GM18498 (cell line): ENCODE results near the gene EXO1.
"Not testable (repeated sequence)": the region's sequence is repeated elsewhere in the genome, so short reads cannot be mapped to it uniquely, and the experiment has no call there.

Experiments
- ATAC-seq: cut with Tn5 transposase; IDR thresholded peaks from one replicate; pipeline ENCODE4 v1.9.1; 2021; ENCODE audit warnings: mild to moderate bottlenecking, moderate library complexity; ENCODE audit not compliant: unreplicated experiment

Gene EXO1

DNA sequence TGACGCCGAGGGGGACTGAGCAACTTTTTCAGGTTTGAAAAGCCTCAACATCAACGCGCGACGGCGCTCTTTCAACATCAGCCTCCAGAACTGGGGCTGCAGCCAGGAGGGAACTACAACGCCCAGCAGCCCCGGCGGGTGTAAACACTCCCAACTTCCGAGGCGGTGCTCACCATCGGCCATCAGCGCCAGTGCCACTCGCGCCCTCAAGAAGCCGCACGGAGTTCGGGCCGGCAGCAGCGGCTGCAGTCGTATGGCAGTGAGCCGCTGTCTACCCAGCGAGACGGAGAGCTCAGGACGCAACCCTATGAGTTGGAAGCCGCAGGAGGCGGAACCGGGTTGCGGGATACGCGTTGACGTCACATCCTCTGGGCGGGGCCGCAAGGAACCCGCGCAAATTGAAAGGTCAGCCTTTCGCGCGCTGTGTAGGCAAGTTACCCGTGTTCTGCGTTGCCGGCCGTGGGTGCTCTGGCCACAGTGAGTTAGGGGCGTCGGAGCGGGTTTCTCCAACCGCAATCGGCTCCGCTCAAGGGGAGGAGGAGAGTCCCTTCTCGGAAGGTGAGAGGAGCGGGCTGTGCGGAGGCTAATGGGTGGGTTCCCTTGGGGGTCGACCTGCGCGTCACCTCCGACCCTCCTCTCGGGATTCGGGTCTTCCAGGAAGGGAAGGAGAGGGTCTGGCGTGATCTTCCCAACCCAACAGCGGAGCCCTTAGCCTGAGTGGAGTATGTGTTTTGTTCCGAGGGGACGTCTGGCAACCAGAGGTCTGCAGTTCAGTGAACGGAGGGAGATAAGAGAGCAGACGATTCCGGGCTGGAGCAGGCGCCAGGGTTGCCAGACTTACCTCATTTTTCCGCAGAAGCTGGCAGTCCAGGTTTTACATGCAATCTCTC, at the start of gene EXO1:
Gene EXO1 (plus strand): TSS at position 409 of the 890 bp plus-strand sequence. CDS start 2,222 bp downstream, outside the sequence.
- ATAC-seq, result peak; percentile 98

DNA sequence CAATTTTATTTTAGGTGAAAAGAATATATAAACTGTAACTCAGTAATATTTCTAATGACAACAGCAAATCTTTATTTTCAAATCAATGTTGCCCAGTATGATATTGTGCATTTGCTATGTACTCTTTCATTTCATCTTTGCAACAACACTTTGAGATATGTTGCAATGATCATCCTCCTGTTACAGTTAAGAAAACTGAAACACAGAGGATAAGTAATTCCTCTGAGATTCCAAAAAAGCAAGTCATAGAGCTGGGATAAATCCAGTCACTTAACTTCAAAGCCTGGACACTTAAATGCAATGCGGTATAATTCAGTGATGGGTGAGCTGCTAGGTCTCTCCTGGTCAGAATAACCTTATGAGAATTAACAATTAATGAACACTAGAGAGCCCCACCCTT, 48.6 kb upstream of the EXO1 start:
- ATAC-seq, result no peak

DNA sequence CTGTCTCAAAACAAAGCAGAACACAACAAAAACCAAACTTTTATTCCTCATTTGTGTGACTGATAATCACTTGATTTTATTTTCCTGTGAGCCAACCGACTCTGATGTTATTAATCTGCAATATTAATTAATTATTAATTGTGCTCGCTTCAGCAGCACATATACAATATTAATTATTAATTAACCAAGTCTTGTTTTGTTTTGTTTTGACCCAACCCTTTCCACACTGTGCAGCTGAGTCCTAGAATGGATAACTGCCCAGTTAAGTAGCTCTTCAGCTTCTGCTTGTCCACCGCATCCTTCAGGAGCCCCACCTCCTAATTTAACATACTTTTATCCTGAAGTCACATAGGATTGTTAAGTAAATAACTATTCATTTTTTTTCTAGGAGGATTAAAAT, 47.4 kb upstream of the EXO1 start:
- ATAC-seq, result no peak

DNA sequence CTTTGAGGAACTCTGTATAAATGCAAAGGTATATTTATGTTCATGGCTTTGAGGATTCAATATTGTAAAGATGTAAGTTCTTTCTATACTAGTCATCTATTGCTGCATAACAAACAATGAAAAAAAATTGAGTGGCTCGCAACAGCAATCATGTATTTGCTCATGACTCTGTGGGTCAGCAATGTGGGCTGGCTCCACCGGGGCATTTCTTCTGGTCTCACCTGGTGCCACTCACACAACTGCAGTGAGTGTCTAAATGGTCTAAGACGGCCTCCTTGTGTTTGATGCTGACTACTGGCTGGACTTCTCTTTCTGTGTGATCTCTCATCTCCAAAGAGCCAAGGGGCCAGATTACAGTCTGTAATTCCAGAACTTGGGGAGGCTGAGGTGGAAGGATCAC, 45.1 kb upstream of the EXO1 start:
- no peak for ATAC-seq

DNA sequence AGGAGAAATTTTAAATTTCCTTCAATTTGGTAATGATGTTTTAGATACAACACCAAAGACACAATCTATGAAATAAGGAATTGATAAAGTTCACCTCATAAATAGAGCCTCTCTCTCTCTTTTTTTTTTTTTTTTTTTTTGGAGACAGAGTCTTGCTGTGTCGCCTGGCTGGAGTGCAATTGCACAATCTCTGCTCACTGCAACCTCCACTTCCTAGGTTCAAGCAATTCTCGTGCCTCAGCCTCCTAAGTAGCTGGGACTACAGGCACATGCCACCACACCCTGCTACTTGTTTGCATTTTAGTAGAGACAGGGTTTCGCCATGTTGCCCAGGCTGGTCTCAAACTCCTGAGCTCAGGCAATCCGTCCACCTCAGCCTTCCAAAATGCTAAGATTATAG, 43.3 kb upstream of the EXO1 start:
- not testable (repeated sequence) for ATAC-seq

DNA sequence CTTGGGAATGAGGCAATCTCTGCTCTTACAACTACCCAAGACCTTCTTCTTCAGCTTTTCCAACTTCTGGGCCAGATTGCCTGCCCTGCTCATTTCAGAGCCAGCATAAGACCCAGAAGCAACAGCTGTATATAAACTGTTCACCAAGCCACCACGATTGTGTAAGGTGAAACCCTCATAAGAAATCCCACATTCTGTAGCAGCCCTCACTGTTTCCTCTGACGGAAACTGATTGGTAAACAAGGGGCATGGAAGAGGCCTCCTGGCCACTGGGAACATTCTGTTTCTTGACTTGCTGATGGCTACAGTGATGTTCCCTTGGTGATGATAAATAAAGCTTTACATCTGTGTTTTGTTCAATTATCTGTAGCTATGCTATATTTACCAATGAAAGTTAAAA, 39.7 kb upstream of the EXO1 start:
- ATAC-seq, result no peak

DNA sequence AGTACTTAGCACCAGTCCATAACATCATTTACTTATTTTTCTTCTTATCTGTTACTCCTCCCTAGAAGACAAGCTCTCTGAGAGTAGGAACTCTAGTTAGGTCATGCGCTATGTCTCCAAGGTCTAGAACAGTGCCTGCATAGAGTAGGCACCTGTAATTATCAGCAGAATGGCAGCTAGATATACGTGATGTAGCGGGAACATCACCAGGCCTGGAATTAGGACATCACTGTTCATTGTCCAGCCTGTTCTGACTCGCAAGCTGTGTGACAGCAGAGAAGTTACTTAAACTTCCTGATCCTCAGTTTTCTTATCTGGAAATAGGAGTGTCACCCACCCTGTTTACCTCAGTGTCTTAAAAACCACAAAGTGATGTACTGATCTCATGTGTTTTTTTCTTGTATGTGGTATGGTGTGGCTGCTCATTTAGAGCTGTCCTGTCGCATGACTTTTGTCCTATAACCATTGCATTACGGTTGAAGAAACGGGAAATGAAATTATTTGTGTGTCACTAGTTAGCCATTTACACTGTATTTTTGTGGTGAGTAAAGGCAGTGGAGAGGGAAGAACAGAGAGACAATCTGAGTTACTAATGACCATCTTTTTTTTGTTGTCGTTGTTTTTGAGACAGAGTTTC, 37.1 kb upstream of the EXO1 start:
- peak; percentile 85 for ATAC-seq

DNA sequence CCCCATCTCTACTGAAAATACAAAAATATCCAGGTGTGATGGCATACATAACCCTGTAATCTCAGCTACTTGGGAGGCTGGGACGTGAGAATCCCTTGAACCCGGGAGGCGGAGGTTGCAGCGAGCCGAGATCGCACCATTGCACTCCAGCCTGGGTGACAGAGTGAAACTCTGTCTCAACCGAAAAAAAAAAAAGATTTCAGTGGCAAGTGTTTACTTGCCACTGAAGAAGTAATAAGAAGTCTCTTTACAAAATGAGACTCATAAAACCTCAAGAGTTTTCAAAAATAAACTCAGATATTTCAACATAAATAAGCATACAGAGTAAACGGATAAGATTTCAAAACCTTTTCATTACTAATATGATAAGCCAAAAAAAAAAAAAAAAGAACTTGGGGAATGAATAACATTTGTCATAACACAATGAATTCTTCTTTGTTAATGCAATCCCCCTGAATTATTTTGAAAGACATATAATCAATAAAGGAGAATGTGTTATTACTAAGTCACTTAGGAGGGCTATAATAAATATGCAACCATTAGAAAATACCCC, 34.2 kb upstream of the EXO1 start:
- ATAC-seq, result no peak

DNA sequence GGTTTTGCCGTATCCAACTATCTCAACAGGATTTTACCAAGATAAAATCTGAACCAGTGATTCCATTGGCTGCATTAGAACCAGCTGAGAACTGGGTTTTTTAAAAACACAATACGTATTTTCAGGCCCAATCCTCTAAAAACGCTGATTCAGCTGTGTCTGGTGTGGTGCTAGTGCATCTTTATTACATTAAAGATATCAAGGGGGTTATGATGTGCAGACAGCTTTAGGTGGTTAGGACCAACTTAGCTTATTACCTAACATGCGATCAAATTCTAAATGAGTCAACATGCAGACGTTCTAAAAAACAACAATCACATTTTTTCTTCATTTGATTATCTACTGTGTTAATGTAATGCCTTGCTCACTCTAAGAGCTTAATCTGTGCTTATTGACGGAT, 32.0 kb upstream of the EXO1 start:
- no peak for ATAC-seq

DNA sequence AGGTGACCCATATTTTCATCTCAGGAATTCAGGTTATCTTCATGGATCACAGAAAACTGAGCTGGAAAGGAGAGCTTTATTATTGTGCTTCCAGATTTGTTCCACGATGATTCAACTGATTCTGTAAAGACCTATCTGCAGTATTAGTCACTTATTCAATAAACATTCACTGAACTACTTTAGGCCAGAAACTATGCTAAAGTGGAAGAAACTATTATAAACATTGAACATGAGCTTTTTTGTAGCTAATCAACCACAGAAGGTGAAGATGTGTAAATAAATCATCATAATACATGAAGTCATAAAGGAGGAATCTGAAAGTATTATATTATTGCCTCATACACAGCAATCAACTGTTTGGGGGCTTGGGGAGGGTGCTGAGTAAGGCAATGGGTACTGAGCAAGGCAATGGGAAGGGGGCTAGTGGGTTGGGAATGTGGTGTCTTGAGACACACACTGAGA, 30.6 kb upstream of the EXO1 start:
- ATAC-seq, result no peak

DNA sequence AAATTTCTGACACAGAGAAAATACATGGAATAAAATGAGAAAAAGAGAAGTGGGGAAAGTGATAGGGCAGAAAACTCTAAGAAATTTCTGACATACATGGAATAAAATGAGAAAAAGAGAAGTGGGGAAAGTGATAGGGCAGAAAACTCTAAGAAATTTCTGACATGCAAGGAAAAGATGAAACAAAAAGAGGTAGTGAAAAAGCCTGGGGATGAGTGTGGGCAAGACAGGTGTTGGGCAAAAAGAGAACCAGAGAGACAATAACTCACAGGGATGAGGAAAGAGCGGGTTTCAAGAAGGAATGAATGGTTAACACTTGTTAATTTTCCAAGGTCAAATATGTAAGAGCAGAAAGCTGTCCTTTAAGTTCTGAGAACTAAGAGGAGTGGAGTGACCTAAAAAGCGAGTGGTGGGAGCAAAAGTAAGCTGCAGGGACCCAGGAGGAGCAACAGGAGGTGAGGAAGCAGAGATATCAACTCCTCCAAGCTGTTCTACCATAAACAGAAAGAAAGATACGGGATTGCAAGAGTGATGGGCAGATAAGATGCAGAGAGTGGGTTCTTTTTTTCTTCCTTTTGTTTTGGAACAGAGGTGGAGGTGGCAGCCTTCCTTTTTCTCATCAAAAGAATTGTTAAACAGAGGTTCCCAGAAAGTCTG, 29.9 kb upstream of the EXO1 start:
- ATAC-seq, result no peak

DNA sequence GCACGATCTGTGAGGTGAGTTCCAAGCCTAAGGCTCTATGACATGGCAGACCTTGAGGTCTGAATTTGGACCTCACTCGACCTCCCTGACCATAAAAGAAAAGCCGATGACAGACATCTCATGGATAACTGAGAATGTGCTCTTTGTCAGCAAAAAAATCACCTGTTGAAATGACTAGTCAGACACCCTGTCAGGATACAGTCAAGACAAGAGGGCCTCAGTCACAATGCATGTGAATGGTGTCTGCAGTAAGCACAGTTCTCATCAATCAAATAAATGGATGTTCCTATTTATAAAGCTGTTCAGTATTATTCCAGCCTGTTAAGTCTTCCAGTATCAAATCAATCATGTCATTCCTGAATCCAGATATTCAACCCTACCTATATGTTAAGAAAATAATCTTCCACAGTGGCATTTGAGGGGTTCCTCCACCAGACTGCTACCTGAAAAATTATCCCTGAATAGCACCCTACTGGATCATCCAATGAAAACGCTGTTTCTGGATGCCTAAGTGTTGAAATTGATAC, 28.6 kb upstream of the EXO1 start:
- ATAC-seq, result no peak

DNA sequence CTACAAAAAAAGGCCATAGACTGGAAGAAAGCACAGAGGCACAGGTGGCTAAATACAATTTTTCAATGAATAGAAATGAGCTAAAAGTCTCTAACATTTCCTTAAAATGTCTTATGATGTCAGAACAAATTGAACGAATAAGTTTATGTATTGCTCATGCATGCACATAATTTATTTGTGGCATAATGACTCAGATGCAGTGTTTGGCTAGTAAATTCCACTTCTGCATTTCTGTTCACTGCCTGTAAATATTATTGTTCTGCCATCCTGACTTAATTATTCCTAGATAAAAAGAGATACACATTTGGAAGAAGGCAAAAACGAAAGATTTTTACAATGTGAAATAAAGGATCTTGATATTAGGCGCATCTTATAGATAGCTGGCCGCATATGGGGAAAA, 26.6 kb upstream of the EXO1 start:
- no peak for ATAC-seq

DNA sequence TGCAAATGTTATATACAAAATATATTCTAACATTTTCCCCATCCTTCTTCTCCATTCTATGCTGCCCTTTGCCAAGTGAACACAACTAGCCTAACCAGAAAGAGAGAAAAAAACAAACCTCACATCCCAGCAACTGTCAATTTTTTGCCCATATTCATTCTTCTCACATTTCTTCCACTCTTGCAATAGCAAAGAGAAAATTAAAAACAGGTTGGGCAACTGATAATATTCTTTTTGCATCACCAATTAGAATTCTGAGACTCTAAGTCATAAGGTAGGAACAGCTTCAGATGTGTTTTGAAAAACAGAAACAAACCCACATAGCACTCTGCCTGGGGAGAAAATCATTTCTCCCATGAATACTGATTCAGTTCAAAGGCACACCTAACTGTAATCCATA, 25.2 kb upstream of the EXO1 start:
- no peak for ATAC-seq

DNA sequence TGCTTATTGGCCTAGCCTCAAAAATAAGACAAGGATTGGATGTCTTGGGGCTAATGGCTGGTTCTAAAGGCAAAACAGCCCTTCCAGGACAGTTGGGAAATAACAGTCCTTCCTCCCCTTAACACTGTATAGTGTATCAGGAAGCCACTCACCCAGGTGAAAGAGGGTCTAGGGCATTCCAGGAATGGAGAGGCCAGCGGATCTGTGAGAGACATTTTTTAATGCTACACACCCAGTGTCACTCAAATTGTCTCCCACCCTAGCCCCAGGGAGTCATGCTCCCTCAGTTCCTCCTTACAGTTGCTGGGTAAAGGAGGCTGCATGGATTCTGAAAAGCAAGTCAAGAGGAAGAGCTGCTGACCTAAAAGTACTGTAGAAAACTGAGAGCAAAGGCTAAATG, 24.1 kb upstream of the EXO1 start:
- no peak for ATAC-seq

DNA sequence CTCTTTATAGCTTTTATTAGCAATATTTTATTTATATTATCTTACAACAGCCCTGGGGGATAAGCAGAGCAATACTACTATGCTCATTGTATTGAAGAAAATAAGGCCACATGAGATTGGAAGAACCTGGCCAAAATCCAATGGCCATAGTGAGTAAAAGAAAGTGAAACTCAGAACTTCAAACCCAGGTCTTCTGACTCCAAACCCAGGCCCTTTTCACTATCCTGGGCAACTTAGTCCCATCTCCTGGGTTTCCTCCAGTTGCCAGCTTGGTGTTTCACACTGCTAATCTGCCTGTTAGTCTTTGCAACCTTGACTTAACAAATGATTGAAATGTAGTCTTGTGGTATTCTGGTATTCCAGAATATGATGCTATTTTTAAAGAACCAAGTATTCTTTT, 22.4 kb upstream of the EXO1 start:
- no peak for ATAC-seq

DNA sequence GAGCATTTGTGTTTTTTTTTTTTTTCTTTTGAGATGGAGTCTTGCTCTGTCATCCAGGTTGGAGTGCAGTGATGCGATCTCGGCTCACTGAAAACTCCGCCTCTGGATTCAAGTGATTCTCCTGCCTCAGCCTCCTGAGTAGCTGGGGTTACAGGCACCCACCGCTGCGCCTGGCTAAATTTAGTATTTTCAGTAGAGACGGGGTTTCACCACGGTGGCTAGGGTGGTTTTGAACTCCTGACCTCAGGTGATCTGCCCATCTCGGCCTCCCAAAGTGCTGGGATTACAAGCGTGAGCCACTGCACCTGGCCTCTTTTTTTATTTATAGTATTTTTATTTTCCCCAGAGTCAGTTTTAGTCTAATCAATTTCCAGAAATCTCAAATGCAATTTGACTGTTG, 21.4 kb upstream of the EXO1 start:
- ATAC-seq, result not testable (repeated sequence)

DNA sequence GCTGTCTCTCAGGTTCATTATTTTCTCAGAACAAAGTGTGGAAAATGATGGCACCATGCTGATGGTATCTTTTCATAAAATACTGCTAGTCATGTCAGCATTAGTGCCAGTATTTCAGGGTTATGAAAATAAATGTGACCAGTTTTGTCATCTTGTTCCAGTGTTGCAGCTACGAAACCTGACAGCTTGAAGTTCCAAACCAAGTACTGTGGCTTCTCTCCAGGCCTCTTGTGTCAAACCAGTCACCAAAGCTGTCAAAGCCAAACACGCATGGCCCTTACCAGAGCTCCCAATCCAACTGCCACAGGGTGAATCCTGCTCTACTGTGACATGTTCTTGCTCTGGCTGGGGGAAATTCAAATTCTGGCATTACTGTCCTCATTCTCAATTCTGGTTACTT, 20.7 kb upstream of the EXO1 start:
- no peak for ATAC-seq

DNA sequence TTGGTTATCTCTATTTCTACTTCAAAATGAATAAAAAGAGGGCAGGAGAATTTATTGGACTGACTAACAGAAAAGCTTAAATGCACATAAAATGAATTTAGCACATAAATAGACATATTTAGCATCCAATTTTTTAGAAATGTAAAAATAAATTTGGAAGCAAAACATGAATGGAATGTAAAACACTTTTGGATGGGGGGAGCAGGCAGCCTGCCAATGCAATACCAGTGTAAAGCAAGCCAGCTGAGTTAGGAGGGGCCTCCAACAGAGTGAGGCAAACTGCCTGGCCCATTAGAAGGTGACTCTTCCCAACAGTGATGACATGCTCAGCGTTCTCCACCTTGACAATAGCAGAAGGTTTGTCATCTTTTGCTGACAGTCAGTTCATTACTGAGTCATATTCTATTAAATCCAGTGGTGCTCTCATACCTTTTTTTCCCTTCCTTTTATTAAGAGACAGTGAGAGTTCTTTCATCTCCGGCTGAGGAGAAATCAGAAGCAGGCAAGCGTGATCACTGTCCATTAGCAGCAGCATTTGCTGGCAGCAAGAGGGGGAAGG, 19.5 kb upstream of the EXO1 start:
- ATAC-seq, result no peak

DNA sequence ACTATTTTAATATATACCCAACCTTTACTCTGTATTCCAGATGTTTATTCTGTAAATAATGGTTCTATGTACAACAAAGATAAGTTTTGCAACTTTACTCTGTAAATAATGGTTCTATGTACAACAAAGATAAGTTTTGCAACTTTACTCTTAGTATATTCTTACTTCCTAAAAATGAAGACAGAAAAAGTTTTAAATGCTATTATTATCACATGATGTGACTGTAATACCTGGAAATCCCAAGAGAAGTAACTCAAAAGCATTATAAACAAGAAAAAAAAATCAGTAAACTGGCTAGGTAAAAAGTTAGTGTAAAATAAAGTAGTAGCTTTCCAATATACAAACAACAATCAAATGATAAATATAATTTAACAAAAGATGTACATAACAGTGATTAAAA, 18.5 kb upstream of the EXO1 start:
- no peak for ATAC-seq
